Vagina (tissue), 2 donors: ENCODE results near the gene KCNT2.

ENCODE experiments used
- CTCF ChIP-seq, 3 experiments: fragments of 450-650 bp in 2 of 3; fragments of 200-600 bp in 1 of 3; sonication (generic) in 1 of 3; IDR thresholded peaks; one replicate each; pipeline ENCODE4 v1.5.1; 2017 to 2019; ENCODE audit warnings: antibody characterized with exemption in 3 of 3, mild to moderate bottlenecking in 2 of 3, moderate library complexity in 2 of 3
- POLR2A ChIP-seq, 2 donors: fragments of 450-650 bp; IDR thresholded peaks; one replicate each; pipeline ENCODE4 v1.6.1; 2017; ENCODE audit warnings: antibody characterized with exemption in 2 of 2, mild to moderate bottlenecking in 2 of 2, moderate library complexity in 2 of 2

- TF ChIP-seq CTCF (IDR thresholded peaks at IDR 0.05) (no peak), POLR2A (IDR thresholded peaks at IDR 0.05) (no peak)
These were observed at the start of gene KCNT2 for GRCh38 chr1:196608390-196609369.
